Keratinocyte (primary cell): ENCODE data around the gene CSMD2. TPM values are rescaled to one million over a fixed set of nuclear protein-coding genes. Genes with fewer than 3 reads are reported as not detected.

Experiments used
- DNase-seq: peaks from one replicate; pipeline ENCODE4 v3.0.0-alpha.2; 2011; ENCODE audit warnings: low read depth, missing footprints, low spot score
- FAIRE-seq: peaks from 2 replicates; lab custom pipeline; 2011; peaks lifted over from hg19 to GRCh38; lab: Jason Lieb, UNC
- H2AFZ ChIP-seq: 2 replicates; pipeline ENCODE4 v1.6.0; 2012; ENCODE audit warnings: low read length, control low read depth, inconsistent platforms; ENCODE audit not compliant: control insufficient read depth
- H3K27ac ChIP-seq: 2 replicates; pipeline ENCODE4 v1.5.1; 2011; ENCODE audit warnings: low read length; ENCODE audit not compliant: control insufficient read depth, insufficient read depth
- H3K27me3 ChIP-seq: 3 replicates; pipeline ENCODE4 v1.6.0; 2011; ENCODE audit warnings: low read length; ENCODE audit not compliant: control insufficient read depth, insufficient read depth; ENCODE audit errors: extremely low read depth
- H3K36me3 ChIP-seq, 2 experiments: 2 replicates in 1 of 2; 3 replicates in 1 of 2; pipeline ENCODE4 v1.5.1; 2011; ENCODE audit warnings: low read length in 2 of 2, mild to moderate bottlenecking in 1 of 2; ENCODE audit not compliant: control insufficient read depth in 2 of 2, insufficient read depth in 2 of 2; ENCODE audit errors: extremely low read depth in 1 of 2
- H3K4me1 ChIP-seq: 3 replicates; pipeline ENCODE4 v1.5.1; 2011; ENCODE audit warnings: low read length; ENCODE audit not compliant: control insufficient read depth, insufficient read depth; ENCODE audit errors: extremely low read depth
- H3K4me2 ChIP-seq: 3 replicates; pipeline ENCODE4 v1.6.0; 2011; ENCODE audit warnings: low read depth, low read length; ENCODE audit not compliant: control insufficient read depth, insufficient read depth; ENCODE audit errors: extremely low read depth
- H3K4me3 ChIP-seq, 3 experiments: fragments of 200-600 bp in 1 of 3; sonication (generic) in 1 of 3; 2 replicates in 2 of 3; 3 replicates in 1 of 3; pipeline ENCODE4 v1.5.1; 2011 to 2016; ENCODE audit warnings: low read length in 3 of 3, mild to moderate bottlenecking in 3 of 3, control low read depth in 2 of 3, inconsistent platforms in 1 of 3, low read depth in 1 of 3, mixed read lengths in 1 of 3, mixed run types in 1 of 3, moderate library complexity in 1 of 3; ENCODE audit not compliant: control insufficient read depth in 2 of 3, insufficient read depth in 2 of 3; ENCODE audit errors: extremely low read depth in 1 of 3
- H3K79me2 ChIP-seq: 2 replicates; pipeline ENCODE4 v1.6.0; 2012; ENCODE audit warnings: low read length; ENCODE audit not compliant: control insufficient read depth, insufficient read depth
- H3K9ac ChIP-seq: 3 replicates; pipeline ENCODE4 v1.6.0; 2011; ENCODE audit warnings: low read length; ENCODE audit not compliant: control insufficient read depth, insufficient read depth; ENCODE audit errors: extremely low read depth
- H3K9me1 ChIP-seq: 3 replicates; pipeline ENCODE4 v1.6.0; 2011; ENCODE audit warnings: low read length; ENCODE audit not compliant: control insufficient read depth, insufficient read depth; ENCODE audit errors: extremely low read depth
- H3K9me3 ChIP-seq: 2 replicates; pipeline ENCODE4 v1.5.1; 2012; ENCODE audit warnings: low read depth, low read length; ENCODE audit not compliant: control insufficient read depth
- H4K20me1 ChIP-seq: 3 replicates; pipeline ENCODE4 v1.6.0; 2011; ENCODE audit warnings: low read length; ENCODE audit not compliant: control insufficient read depth, insufficient read depth; ENCODE audit errors: extremely low read depth
- EZH2 ChIP-seq: IDR thresholded peaks from one replicate; pipeline ENCODE4 v1.6.1; 2012; ENCODE audit warnings: inconsistent platforms, mild to moderate bottlenecking, low read length, moderate library complexity
- dilution Hi-C: fragments of 300-500 bp; cut with MboI; formaldehyde crosslinking; loops from one replicate; pipeline ENCODE4 v1.7.0; 2020; ENCODE audit warnings: low sequenced_read_pairs; ENCODE audit not compliant: extremely low pct_ligation_motif_present
- polyA plus RNA-seq, 5 experiments: library from polyadenylated mRNA; depleted of rRNA in 3 of 5; stranded (reverse) in 3 of 5; stranded (forward) in 1 of 5; unstranded in 1 of 5; fragments of >200 nt; gene quantifications; 1 replicate in 1 of 5; 2 replicates in 3 of 5; 3 replicates in 1 of 5; pipeline versions ENCODE4 v1.2.1 to v1.2.3, GENCODE V29; 2011 to 2012; ENCODE audit warnings: missing spikeins in 2 of 5, low read depth in 1 of 5, low replicate concordance in 1 of 5
- TF ChIP-seq, protein P1 (sequence below), 3 experiments: IDR thresholded peaks in 1 of 3; conservative IDR thresholded peaks in 1 of 3; optimal IDR thresholded peaks in 1 of 3; 2 replicates in 2 of 3; 3 replicates in 1 of 3; pipeline versions ENCODE3 to v1.5.1; 2011; ENCODE audit warnings: low read length in 3 of 3, mild to moderate bottlenecking in 3 of 3, moderate library complexity in 2 of 3, control low read depth in 1 of 3, inconsistent platforms in 1 of 3; ENCODE audit not compliant: insufficient read depth in 2 of 3; ENCODE audit errors: extremely low read depth in 1 of 3

The CSMD2 gene
- polyA plus RNA-seq, 1 donor (not counting 4 experiments of a cell fraction or from before 2014, with no cell fraction given) = 2.0 TPM

DNA sequence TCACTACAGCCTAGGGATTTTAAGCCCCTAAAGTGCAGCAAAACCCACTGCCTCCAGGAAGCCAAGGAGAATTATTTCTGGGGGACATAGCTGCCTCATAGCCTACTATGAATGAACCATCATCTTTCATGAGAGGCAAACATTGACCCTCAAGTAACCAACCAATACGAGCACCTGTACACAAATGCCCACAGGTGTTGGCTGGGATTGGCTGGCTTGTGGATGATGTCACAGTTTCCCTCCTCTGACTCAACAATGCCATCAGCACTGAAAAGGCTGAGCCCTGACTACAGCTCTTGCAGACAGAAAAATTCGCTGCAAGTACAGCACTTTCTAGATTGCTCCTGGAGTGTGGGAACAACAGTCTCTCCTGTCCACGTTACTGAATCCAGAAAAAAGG lies 301.3 kb downstream of the CSMD2 start, which contains the start of gene HMGB4:
Gene HMGB4 (plus strand): TSS at position 301 of the 400 bp plus-strand sequence. CDS start 113 bp downstream, outside the sequence.
- Histone ChIP-seq H3K9me3 (no peaks in the 10 kb centered on the region), H3K4me3 (no peak within 1 kb of the TSS), H3K27me3 (no peaks in the 10 kb centered on the region), H3K36me3 (no peaks in the 10 kb centered on the region), H3K27ac (no peak within 1 kb of the TSS), H3K4me2 (no peak within 1 kb of the TSS), H3K9ac (no peak within 1 kb of the TSS), H4K20me1 (no peaks in the 10 kb centered on the region), H2AFZ (no peak within 1 kb of the TSS), H3K79me2 (no peaks in the 10 kb centered on the region), H3K4me1 (no peaks in the 10 kb centered on the region), H3K9me1 (no peaks in the 10 kb centered on the region)
- TF ChIP-seq EZH2 = no peak
- TF ChIP-seq, protein P1, sequence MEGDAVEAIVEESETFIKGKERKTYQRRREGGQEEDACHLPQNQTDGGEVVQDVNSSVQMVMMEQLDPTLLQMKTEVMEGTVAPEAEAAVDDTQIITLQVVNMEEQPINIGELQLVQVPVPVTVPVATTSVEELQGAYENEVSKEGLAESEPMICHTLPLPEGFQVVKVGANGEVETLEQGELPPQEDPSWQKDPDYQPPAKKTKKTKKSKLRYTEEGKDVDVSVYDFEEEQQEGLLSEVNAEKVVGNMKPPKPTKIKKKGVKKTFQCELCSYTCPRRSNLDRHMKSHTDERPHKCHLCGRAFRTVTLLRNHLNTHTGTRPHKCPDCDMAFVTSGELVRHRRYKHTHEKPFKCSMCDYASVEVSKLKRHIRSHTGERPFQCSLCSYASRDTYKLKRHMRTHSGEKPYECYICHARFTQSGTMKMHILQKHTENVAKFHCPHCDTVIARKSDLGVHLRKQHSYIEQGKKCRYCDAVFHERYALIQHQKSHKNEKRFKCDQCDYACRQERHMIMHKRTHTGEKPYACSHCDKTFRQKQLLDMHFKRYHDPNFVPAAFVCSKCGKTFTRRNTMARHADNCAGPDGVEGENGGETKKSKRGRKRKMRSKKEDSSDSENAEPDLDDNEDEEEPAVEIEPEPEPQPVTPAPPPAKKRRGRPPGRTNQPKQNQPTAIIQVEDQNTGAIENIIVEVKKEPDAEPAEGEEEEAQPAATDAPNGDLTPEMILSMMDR (optimal IDR thresholded peaks at IDR 0.05 in 1 of 3, IDR thresholded peaks at IDR 0.05 in 1 of 3, conservative IDR thresholded peaks at IDR 0.05 in 1 of 3; ENCODE audit: extremely low read depth in 1 of 3, insufficient read depth in 2 of 3, low read length in 3 of 3) = no peak
- no peak for DNase-seq
- dilution Hi-C loops = no loop called here
- no peak for FAIRE-seq

- H4K20me1 ChIP-seq = no peaks in the 10 kb centered on the region
- H3K27me3 ChIP-seq = no peaks in the 10 kb centered on the region
- H3K9me3 ChIP-seq = no peaks in the 10 kb centered on the region
- no peak overlapping the region for H3K27ac ChIP-seq
- no peak overlapping the region for H3K9ac ChIP-seq
- DNase-seq (no peak), FAIRE-seq (no peak)
- TF ChIP-seq, protein P1 (optimal IDR thresholded peaks at IDR 0.05 in 1 of 3, IDR thresholded peaks at IDR 0.05 in 1 of 3, conservative IDR thresholded peaks at IDR 0.05 in 1 of 3; ENCODE audit: extremely low read depth in 1 of 3, insufficient read depth in 2 of 3, low read length in 3 of 3) = no peak
- no peak overlapping the region for H2AFZ ChIP-seq
- H3K9me1 ChIP-seq = no peaks in the 10 kb centered on the region
- no peaks in the 10 kb centered on the region for H3K36me3 ChIP-seq
- no peaks in the 10 kb centered on the region for H3K79me2 ChIP-seq
- dilution Hi-C loops = no loop called here
- no peaks in the 10 kb centered on the region for H3K4me1 ChIP-seq
- H3K4me2 ChIP-seq = no peak overlapping the region
- H3K4me3 ChIP-seq = no peak overlapping the region
These were observed 304.4 kb downstream of the CSMD2 start for GRCh38 chr1:33860671-33861070.
